ENCODE results near the gene BCKDHA. TPM values are rescaled to one million over a fixed set of nuclear protein-coding genes. Genes with fewer than 3 reads are reported as not detected.

Gene BCKDHA
- 10.6 and 34.3 TPM in 2 replicates for total RNA-seq (2011; cell fraction: chromatin; rRNA removed; ENCODE audit: low replicate concordance)
- total RNA-seq (2011; cell fraction: nucleolus; rRNA removed) = 28.8 and 36.0 TPM in 2 replicates
- total RNA-seq (2011; cell fraction: nucleoplasm; rRNA removed) = 11.3 and 14.4 TPM in 2 replicates
- total RNA-seq (2014; rRNA removed) (44.5 and 52.5 TPM in 2 replicates), total RNA-seq (2014; rRNA removed; fragmentation: Illumina TruSeq; extraction: Trizol) (2.0 and 4.8 TPM in 2 replicates), total RNA-seq (2015; rRNA removed; fragmentation: Illumina TruSeq; extraction: Trizol) (10.6 and 14.0 TPM in 2 replicates), total RNA-seq (2021) (14.6 and 16.6 TPM in 2 replicates), polyA plus RNA-seq (2011; rRNA removed) (14.1 and 30.0 TPM in 2 replicates), polyA plus RNA-seq (2014; fragmentation: Illumina TruSeq; extraction: Trizol) (24.0 and 28.8 TPM in 2 replicates), polyA plus RNA-seq (2014; fragmentation: Nextera tagmentation; extraction: Ambion mirVana) (1 to 10 TPM; 4.5 to 6.4 TPM), polyA plus RNA-seq (2014; rRNA removed) (23.0 and 26.9 TPM in 2 replicates), polyA minus RNA-seq (2011; rRNA and poly(A)+ RNA removed) (6.4 and 7.1 TPM in 2 replicates), Bru-seq, nascent RNA (percentile 60 among the genes with signal in this experiment), BruChase-seq, experiment 1, labeled RNA remaining after a 2-hour chase (percentile 46 among the genes with signal in this experiment), BruChase-seq, experiment 2, labeled RNA remaining after a 6-hour chase (percentile 57 among the genes with signal in this experiment)
- polyA plus RNA-seq (2011; cell fraction: cytosol; rRNA removed) = 42.6 and 93.8 TPM in 2 replicates
- 46.1 and 46.4 TPM in 2 replicates for polyA plus RNA-seq (2011; cell fraction: nucleus; rRNA removed)
- polyA plus RNA-seq (2012) = 18.7 and 29.6 TPM in 2 replicates
- polyA minus RNA-seq (2011; cell fraction: cytosol; rRNA and poly(A)+ RNA removed) = 22.1 and 33.9 TPM in 2 replicates
- 11.6 and 15.8 TPM in 2 replicates for polyA minus RNA-seq (2011; cell fraction: nucleus; rRNA and poly(A)+ RNA removed)
- long read RNA-seq, experiment 1, transcript BCKDHA-201 (9 exons, 2,103 nt) = major isoform, 51 of 76 reads
- long read RNA-seq, experiment 1, partial matches to known transcripts = 17 of 76 reads
- long read RNA-seq, experiment 1, other reads (novel, unspliced or antisense) = 8 of 76 reads
- long read RNA-seq, experiment 2, transcript BCKDHA-201 (9 exons, 2,103 nt) = major isoform, 31 of 49 reads
- long read RNA-seq, experiment 2, partial matches to known transcripts = 8 of 49 reads
- long read RNA-seq, experiment 2, other reads (novel, unspliced or antisense) = 10 of 49 reads
- long read RNA-seq, experiment 3, transcript BCKDHA-201 (9 exons, 2,103 nt) = major isoform, 59 of 69 reads
- long read RNA-seq, experiment 3, partial matches to known transcripts = 4 of 69 reads
- long read RNA-seq, experiment 3, other reads (novel, unspliced or antisense) = 6 of 69 reads

DNA sequence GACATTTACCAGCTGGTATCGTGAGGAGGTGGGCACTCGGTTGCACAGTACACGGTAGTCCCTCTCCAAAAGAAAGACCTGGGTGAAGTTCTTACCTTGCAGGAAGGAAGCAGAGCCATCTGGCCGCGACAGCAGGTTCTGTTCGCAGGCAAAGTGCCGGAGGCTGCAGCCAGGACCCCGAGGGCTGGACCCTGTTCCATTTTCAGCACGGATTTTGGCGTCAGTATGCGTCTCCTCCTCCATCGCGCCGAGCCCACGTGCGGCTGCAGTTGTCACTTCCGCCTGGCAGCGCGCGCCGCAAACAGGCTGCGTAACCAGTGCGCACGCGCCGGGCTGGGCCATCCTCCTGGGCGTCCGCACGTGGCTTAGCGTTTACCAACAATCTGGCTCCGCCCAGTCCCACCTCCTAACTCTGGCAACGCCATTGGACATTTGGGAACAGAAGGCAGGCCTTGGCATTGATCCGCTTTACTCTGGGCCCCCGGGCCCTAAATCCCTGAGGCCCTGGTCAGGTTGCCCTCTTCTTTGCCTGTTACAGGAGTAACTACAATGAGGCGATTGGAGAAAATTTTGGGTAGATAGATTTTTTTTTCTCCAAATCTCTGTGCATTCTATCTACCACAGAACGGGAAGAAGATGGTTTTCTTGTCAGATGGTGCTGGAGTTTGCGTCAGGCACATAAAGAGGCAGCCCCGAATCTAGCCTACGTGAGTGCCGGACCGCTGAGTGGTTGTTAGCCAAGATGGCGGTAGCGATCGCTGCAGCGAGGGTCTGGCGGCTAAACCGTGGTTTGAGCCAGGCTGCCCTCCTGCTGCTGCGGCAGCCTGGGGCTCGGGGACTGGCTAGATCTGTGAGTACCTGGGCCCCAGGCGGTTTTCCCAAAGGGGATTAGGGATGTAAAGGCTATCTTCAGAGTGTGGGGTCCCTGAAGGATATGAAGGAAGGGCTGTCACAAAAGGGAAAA is at the start of gene BCKDHA, which contains the start of gene EXOSC5:
BCKDHA (plus strand) TSS at position 733 of the 964 bp plus-strand sequence; CDS start at position 743, 10 bp downstream.
EXOSC5 (minus strand) TSS at position 274 of the 964 bp plus-strand sequence; CDS start at position 243, 31 bp downstream.
- peak within 1 kb of the TSS; percentile 92 to 97 for H3K9ac ChIP-seq (ENCODE audit: insufficient read depth in 1 of 2, low read depth in 2 of 2, low read length in 2 of 2)
- intact Hi-C loops (cut with micrococcal nuclease) (loop anchor here (2.0 to 5.0 kb wide), 2 partner anchors 31 to 35 kb away; no protein-coding TSS in a partner anchor), in situ Hi-C loops (cut with MboI) (no loop called here)
- FAIRE-seq (peak; percentile 99), ATAC-seq (peak; percentile 97), DNase-seq (ENCODE audit: extremely low read depth in 1 of 4, low spot score in 3 of 4) (peak; percentile 96 to 100 (median 98))
- peak within 1 kb of the TSS; percentile 85 for H2AFZ ChIP-seq (ENCODE audit: low read depth, low read length)
- no peaks in the 10 kb centered on the region for H3K27me3 ChIP-seq (ENCODE audit: control insufficient read depth in 2 of 2, insufficient read depth in 2 of 2, low read length in 2 of 2)
- H3K9me1 ChIP-seq (ENCODE audit: control insufficient read depth, insufficient read depth, low read length) = no peaks in the 10 kb centered on the region
- peaks cover 12% of the 10 kb centered on the region; the same call in 1 of the 3 replicates for H3K36me3 ChIP-seq (ENCODE audit: control insufficient read depth, insufficient read depth, low read length)
- POLR2A ChIA-PET = interaction anchor here (0.7 to 1.6 kb wide), 3 partner anchors 10 to 42 kb away, joined by 3 to 12 read pairs (median 5); partner anchors contain the start of genes B3GNT8 and DMAC2
- CTCF ChIA-PET (ENCODE audit: low intra/inter-chr PET ratio) = no interaction called here
- no peaks in the 10 kb centered on the region for H4K20me1 ChIP-seq (replicated peaks; ENCODE audit: control insufficient read depth, insufficient read depth, low read length)
- H3K9me3 ChIP-seq (replicated peaks; ENCODE audit: control insufficient read depth, insufficient read depth, low read depth, low read length) = no peaks in the 10 kb centered on the region
- H3K4me1 ChIP-seq (replicated peaks in 1 of 2; ENCODE audit: control insufficient read depth in 2 of 2, insufficient read depth in 2 of 2, low read length in 2 of 2) = peaks cover 15 to 22% of the 10 kb centered on the region in 2 experiments; a peak in 4 of 5 replicates
- peaks cover 48% of the 10 kb centered on the region for H3K79me2 ChIP-seq (ENCODE audit: control insufficient read depth, insufficient read depth, low read length)
- WGBS (ENCODE audit: insufficient coverage, low coverage, missing lambda C conversion rate) = 1% methylated on average over 49 of the region's 50 CpGs
- H3K27ac ChIP-seq (ENCODE audit: extremely low read depth, low read depth, low read length) = peak within 1 kb of the TSS; percentile 95
- peak within 1 kb of the TSS; percentile 73 for H3K4me3 ChIP-seq
- BruUV-seq (replicated peaks) = TSS peak; percentile 80
- H3K4me2 ChIP-seq (ENCODE audit: insufficient read depth, low read length) = peak within 1 kb of the TSS; percentile 90
- peak; percentile 56 for TF ChIP-seq FIP1L1 (IDR thresholded peaks at IDR 0.05; ENCODE audit: low read depth, low read length, poor library complexity, severe bottlenecking)
- TF ChIP-seq, protein P1, sequence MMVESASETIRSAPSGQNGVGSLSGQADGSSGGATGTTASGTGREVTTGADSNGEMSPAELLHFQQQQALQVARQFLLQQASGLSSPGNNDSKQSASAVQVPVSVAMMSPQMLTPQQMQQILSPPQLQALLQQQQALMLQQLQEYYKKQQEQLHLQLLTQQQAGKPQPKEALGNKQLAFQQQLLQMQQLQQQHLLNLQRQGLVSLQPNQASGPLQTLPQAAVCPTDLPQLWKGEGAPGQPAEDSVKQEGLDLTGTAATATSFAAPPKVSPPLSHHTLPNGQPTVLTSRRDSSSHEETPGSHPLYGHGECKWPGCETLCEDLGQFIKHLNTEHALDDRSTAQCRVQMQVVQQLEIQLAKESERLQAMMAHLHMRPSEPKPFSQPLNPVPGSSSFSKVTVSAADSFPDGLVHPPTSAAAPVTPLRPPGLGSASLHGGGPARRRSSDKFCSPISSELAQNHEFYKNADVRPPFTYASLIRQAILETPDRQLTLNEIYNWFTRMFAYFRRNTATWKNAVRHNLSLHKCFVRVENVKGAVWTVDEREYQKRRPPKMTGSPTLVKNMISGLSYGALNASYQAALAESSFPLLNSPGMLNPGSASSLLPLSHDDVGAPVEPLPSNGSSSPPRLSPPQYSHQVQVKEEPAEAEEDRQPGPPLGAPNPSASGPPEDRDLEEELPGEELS (CRISPR knock-in tag; IDR thresholded peaks at IDR 0.05; ENCODE audit: borderline replicate concordance) = 0 out of 2 replicates have a peak, but pooled peaks have one; percentile 45
- 0 out of 2 replicates have a peak, but pooled peaks have one; percentile 33 for TF ChIP-seq MYNN (IDR thresholded peaks at IDR 0.05)
- TF ChIP-seq MYNN (CRISPR knock-in tag; IDR thresholded peaks at IDR 0.05) = no peak
- peak; percentile 79 for TF ChIP-seq ETV1 (tag; conservative IDR thresholded peaks at IDR 0.05; ENCODE audit: low read depth)
- TF ChIP-seq ARID2 (IDR thresholded peaks at IDR 0.05) = no peak
- TF ChIP-seq MEF2D (tag; conservative IDR thresholded peaks at IDR 0.05; ENCODE audit: low read depth) = no peak
- 0 out of 2 replicates have a peak, but pooled peaks have one; percentile 11 for TF ChIP-seq ZNF12 (CRISPR knock-in tag; IDR thresholded peaks at IDR 0.05)
- TF ChIP-seq BCL6 (CRISPR knock-in tag; IDR thresholded peaks at IDR 0.05) = no peak
- peak; percentile 69 for TF ChIP-seq CCNT2 (IDR thresholded peaks at IDR 0.05; ENCODE audit: borderline replicate concordance, extremely low read depth, insufficient read length, low read depth, low read length)
- TF ChIP-seq KLF6 (CRISPR knock-in tag; IDR thresholded peaks at IDR 0.05; ENCODE audit: borderline replicate concordance) = no peak
- TF ChIP-seq, protein P2, sequence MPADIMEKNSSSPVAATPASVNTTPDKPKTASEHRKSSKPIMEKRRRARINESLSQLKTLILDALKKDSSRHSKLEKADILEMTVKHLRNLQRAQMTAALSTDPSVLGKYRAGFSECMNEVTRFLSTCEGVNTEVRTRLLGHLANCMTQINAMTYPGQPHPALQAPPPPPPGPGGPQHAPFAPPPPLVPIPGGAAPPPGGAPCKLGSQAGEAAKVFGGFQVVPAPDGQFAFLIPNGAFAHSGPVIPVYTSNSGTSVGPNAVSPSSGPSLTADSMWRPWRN (IDR thresholded peaks at IDR 0.05; ENCODE audit: low read depth) = 0 out of 2 replicates have a peak, but pooled peaks have one; percentile 26
- TF ChIP-seq HLTF (IDR thresholded peaks at IDR 0.05) = no peak

All from K562 (cell line).